Epithelial cell of proximal tubule (primary cell): ENCODE results near the gene ZNF532. TPM values are rescaled to one million over a fixed set of nuclear protein-coding genes. Genes with fewer than 3 reads are reported as not detected.
"Not testable (repeated sequence)": the region's sequence is repeated elsewhere in the genome, so short reads cannot be mapped to it uniquely, and the experiment has no call there.

Experiments
- DNase-seq: peaks from one replicate; pipeline ENCODE4 v3.0.0-alpha.2; 2011; ENCODE audit warnings: low read depth
- H3K4me3 ChIP-seq: 2 replicates; pipeline ENCODE4 v1.5.1; 2011; ENCODE audit warnings: low read depth, mild to moderate bottlenecking, low read length
- CTCF ChIP-seq: conservative IDR thresholded peaks from 2 replicates; pipeline ENCODE4 v1.5.1; 2012; ENCODE audit warnings: low read depth, mild to moderate bottlenecking, low read length
- total RNA-seq: library from RNA; depleted of rRNA; stranded (reverse); fragments of >200 nt; gene quantifications from 2 replicates; pipeline ENCODE4 v1.2.3, GENCODE V29; 2015

The ZNF532 gene
- total RNA-seq, 1 donor from 2014 or later, result 70.2 TPM

- no peak overlapping the region for H3K4me3 ChIP-seq
- TF ChIP-seq CTCF, result no peak
- no peak for DNase-seq
These were observed 16.0 kb upstream of the ZNF532 start for GRCh38 chr18:58848685-58849084.

GRCh38 chr18:58850786-58851469 lies 13.7 kb upstream of the ZNF532 start:
- no peak for DNase-seq
- TF ChIP-seq CTCF, result no peak
- H3K4me3 ChIP-seq, result no peak overlapping the region

DNA sequence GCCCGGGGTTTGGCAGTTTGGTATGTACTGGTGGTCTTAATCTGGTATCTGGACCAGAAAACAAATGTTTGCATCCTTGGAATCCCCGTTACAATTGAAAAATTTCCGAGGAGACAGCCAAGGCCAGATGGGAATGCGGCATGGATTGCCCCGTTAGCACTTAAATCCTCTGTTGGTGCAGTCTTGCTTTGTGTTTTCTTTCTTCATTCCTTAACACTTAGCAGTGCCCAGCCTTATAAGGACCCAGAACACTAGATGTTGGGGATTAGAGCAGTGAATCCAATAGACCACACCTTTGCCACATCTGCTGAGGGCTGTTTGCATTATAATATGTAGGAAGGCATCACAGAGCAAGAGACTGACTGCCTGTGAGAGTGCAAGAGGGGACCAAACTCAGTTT lies 12.8 kb upstream of the ZNF532 start:
- no peak for TF ChIP-seq CTCF
- DNase-seq, result no peak
- no peak overlapping the region for H3K4me3 ChIP-seq

DNA sequence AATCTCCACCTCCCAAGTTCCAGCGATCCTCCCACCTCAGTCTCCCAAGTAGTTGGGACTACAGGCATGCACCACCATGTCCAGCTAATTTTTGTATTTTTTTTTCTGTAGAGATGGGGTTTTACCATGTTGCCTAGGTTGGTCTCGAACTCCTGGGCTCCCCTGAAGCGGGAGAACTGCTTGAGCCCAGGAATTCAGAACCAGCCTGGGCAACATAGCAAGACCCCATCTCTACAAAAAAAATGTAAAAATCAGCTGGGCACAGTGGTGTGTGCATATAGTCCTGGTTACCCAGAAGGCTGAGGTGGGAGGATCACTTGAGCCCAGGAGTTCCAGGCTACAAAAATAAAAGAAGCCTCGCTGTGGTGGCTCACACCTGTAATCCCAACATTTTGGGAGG lies 12.0 kb upstream of the ZNF532 start:
- no peak overlapping the region for H3K4me3 ChIP-seq
- DNase-seq, result no peak
- TF ChIP-seq CTCF, result no peak

GRCh38 chr18:58853561-58853960 lies 11.1 kb upstream of the ZNF532 start:
- H3K4me3 ChIP-seq, result no peak overlapping the region
- TF ChIP-seq CTCF, result no peak
- no peak for DNase-seq

DNA sequence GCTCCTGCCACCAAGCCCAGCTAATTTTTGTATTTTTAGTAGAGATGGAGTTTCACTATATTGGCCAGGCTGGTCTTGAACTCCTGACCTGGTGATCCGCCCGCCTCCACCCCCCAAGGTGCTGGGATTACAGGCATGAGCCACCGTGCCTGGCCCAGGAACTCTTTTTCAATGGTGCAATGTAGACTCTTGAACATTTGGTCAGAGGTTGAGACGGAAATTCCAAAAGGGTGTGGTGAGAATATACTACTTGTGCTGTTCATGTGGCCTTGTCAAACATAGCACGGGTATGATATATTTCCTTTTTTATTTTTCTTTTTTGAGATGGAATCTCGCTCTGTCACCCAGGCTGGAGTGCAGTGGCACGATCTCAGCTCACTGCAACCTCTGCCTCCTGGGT lies 9.2 kb upstream of the ZNF532 start:
- not testable (repeated sequence) for H3K4me3 ChIP-seq, DNase-seq

GRCh38 chr18:58856881-58857280 lies 7.8 kb upstream of the ZNF532 start:
- H3K4me3 ChIP-seq, result no peak overlapping the region
- TF ChIP-seq CTCF, result no peak
- DNase-seq, result no peak
